ENCODE results near the gene C12orf57.

Gene C12orf57

DNA sequence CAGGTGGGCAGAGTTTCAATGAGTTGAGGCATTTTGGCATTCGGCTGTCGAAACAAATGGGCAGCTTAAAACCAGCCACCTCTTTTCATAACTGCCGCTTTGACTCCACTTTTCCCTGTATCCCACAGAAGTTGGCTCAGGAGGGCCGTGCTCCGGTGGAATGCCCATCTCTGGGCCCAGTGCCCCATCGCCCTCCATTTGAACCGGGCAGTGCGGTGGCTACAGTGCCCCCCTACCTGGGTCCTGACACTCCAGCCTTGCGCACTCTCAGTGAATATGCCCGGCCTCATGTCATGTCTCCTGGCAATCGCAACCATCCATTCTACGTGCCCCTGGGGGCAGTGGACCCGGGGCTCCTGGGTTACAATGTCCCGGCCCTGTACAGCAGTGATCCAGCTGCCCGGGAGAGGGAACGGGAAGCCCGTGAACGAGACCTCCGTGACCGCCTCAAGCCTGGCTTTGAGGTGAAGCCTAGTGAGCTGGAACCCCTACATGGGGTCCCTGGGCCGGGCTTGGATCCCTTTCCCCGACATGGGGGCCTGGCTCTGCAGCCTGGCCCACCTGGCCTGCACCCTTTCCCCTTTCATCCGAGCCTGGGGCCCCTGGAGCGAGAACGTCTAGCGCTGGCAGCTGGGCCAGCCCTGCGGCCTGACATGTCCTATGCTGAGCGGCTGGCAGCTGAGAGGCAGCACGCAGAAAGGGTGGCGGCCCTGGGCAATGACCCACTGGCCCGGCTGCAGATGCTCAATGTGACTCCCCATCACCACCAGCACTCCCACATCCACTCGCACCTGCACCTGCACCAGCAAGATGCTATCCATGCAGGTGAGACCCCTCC lies 5.2 kb upstream of the C12orf57 start:
- no peak for DNase-seq

DNA sequence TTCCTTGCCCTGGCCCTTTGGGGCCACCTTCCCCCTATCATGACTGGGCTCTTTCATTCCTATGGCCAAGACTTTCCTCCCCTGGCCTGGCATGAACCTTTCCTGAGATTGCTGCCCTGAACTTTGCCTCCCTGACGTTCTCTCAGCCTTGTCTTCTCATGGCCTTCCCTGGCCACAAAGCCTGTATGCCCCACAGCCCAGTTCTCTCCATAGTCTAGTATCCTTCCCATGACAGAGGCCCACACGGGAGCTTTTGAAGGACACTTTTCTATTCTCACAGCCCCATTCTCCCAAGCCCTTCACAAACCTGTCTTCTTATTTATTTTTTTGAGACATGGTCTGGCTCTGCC lies 4.7 kb upstream of the C12orf57 start:
- no peak for DNase-seq

DNA sequence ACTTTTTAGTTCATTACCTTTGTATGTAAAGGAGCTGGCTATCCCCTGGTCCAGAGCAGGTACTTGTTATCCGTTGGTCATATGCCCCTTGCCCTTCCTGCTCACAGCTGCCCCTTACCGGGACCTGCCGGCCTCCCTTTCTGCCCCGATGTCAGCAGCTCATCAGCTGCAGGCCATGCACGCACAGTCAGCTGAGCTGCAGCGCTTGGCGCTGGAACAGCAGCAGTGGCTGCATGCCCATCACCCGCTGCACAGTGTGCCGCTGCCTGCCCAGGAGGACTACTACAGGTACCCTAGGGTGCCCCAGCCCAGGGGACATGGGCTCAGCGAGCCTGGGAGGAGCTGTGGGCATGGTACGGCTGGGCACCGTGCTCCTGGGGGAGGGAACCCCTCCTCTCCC lies 2.6 kb upstream of the C12orf57 start:
- no peak for DNase-seq

DNA sequence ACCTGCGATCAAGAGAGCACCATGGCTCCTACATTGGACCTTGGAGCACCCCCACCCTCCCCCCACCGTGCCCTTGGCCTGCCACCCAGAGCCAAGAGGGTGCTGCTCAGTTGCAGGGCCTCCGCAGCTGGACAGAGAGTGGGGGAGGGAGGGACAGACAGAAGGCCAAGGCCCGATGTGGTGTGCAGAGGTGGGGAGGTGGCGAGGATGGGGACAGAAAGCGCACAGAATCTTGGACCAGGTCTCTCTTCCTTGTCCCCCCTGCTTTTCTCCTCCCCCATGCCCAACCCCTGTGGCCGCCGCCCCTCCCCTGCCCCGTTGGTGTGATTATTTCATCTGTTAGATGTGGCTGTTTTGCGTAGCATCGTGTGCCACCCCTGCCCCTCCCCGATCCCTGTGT lies 2.0 kb upstream of the C12orf57 start:
- no peak for DNase-seq

DNA sequence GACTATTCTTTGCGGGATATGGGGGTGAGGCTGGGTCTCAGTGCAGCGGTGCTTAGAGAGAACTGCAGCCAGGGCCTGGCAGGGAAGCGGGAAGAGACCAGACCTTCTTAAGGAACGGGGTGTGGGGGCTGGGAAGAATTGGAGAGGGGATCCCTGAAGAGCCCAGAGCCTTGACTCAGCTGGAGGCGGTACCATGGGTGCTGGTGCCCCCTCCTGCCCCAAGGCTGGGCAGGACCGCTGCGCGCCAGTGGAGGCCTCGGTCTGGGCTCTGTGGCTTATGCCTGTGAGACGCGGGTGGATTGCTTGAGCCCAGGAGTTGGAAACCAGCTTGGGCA lies 1.5 kb upstream of the C12orf57 start:
- DNase-seq, result no peak

DNA sequence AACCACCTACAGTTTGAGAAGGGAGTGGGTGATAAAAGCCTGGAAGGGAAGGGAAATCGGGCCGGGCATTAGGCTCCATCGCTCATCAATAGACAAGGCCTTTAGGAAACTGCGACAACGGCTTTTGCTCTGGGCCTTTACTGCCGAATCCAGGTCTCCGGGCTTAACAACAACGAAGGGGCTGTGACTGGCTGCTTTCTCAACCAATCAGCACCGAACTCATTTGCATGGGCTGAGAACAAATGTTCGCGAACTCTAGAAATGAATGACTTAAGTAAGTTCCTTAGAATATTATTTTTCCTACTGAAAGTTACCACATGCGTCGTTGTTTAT lies 467 bp upstream of the C12orf57 start:
- peak; percentile 85 for DNase-seq

DNA sequence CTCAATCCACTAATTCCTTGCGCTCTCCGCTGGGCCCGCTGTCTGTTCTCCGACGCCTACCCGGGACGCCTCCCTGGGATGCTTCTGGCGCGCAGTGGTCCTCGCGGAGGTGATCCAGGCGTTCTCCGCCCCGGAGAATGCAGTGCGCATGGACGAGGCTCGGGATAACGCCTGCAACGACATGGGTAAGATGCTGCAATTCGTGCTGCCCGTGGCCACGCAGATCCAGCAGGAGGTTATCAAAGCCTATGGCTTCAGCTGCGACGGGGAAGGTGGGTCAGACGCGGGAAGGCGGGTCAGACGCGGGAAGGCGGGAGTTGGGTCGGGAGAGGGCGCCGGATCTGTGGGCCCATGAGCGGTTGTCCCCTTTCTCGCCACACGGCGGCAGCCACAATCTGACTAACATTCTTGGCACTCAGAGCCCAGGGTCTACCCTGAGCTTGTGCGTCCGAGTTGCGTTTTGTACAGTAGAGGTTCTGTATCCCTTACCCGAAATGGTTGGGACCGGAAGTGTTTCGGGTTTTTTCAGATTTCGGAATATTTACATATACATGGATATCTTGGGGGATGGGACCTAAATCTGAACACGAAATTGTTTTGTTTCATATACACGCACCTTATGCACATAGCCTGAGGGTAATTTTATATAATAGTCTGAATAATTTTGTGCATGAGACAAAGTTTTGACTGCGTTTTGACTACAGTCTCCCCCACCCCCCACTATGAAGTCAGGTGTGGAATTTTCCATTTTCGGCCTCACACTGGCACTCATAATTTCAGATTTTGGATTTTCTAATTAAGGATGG lies 762 bp downstream of the C12orf57 start:
- peak; percentile 90 for DNase-seq

DNA sequence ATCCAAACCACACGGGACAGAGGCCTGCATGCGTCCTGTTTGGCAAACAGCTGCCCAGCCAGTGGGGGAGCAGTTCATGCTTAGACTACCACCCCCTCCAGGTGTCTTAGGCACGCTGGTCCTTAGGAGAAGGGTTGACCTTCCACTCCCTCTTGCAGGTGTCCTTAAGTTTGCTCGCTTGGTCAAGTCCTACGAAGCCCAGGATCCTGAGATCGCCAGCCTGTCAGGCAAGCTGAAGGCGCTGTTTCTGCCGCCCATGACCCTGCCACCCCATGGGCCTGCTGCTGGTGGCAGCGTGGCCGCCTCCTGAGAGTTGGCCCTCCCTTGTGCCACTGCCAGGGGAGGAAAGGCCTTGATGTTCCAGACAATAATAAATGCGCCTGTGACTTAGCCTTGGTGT lies 1.8 kb downstream of the C12orf57 start:
- no peak for DNase-seq

DNA sequence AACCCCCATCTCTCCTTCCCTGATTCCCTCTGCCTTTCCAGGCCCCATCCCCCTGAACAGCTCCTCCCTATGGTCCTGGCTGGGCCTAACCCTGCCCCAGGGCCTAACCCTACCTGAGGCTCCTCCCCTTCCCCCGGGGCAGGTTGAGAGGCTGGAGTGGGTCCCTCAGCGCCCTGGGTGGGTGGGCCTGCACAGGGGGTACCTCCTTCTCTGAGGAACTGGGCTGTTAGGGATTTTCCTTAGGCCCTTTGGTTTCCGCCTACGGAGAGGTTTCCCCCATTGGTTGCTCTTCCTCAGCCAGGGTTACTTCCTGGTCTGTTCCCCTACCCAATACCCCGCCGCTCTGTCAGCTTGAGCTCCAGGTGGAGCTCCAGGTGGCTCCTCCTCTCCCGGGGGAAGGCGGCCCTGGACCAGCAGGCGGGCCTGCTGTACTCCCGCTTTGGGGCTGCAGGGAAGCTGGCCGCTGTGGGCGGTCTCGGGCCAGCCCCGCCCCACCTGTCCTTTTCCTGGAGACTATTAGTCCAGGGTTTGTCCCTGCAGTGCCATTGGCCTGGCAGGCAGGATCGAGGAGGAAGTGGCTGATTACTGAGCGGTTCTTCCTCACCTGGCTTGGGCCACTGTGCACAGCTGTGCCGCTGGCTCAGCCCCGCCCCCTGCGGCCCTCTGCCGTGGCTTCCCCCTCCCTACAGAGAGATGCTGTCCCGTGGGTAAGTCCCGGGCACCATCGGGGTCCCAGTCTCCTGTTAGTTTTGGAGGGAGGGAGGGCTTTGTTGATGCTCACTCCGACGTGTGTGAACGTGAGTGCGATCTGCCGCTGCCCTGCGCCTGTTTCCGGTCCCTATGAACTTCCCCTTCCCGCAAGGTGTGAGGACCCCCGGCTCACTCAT lies 2.5 kb downstream of the C12orf57 start:
- peak; percentile 56 for DNase-seq

DNA sequence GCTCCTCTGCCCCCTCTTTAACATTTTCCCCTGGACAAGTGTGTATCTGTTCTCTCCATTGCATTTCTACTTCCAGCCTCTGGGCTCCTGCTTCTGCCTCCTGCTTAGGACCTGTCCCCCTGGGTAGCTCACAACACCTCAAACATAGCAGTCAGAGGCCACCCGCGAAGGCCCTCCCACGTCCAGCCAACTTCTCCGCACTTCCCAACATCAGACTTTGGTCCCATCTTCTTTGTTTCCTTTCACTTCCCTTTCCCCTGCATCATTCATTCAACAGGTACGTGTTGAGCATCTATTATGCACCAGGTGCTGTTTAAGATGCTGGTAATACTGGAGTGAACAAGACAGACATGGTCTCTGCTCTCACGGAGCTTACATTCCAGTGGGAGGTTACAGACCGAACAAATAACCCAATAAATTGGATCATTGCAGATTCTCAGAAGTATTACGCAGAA lies 3.1 kb downstream of the C12orf57 start:
- no peak for DNase-seq

DNA sequence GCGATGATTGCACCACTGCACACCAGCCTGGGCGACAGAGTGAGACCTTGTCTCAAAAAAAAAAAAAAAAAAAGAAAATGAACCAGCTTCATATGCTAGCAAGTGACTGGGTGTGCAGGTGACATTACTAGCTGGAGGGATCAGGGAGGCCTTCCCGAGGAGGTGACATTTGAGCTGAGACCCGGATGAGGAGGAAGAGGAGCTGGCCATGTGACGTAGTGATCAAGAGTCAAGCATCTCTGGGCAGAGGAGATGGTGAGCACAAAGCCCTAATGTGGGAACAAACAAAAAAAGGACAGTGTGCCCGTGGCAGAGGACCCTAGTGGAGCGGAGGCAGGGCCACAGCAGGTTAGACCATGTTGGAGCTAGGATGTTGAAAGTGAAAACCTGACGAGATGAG lies 3.8 kb downstream of the C12orf57 start:
- no peak for DNase-seq

DNA sequence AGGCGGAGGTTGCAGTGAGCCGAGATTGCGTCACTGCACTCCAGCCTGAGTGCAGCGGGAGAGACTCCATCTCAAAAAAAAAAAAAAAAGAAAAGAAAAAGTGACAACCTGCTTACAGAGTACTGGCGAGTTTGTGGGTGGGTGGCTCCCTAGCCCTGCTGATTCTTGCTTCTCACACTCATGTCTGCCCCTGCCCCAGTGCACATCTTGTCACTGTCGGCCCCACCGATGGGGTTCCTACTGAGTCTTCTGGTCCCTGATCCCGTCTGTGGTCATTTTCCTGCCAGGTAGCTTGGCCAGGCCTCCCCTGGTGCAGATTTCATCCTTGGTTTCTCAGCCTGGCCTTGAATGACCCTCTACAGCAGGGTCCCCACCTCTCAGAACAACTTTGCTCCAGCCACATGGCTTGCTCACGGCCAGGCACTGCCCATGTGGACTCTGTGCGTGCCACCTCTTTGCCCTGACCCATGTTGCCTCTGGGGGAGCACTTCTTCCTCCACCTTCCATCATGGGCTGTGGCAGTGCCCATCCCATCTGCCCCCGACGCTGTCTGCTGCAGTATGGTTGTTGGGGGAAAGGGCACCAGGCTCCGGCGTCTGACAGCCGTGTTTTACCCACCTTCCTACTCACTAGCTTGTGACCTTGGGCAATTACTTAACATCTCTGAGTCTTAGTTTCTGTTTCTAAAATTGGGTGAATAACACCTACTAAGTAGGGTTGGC lies 5.2 kb downstream of the C12orf57 start:
- DNase-seq, result no peak

DNA sequence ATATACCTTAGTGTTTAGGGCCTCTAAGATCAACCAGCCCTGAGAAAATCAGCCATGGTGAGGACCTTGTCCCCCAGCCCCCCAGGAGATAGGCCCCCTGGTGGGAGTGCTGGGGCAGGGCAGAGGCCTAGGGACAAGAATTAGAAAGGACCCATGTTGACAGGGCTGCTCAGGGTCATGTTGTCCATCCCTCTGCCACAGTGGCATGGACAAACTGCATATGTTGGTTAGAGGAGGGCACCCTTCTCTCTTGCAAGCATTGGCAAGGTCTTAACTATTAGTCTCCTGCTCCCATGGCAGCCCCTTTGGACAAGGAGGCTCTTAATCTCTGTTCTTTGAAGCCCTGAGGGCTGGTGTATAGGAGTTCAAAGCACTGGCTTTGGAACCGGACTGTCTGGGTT lies 6.6 kb downstream of the C12orf57 start:
- no peak for DNase-seq

DNA sequence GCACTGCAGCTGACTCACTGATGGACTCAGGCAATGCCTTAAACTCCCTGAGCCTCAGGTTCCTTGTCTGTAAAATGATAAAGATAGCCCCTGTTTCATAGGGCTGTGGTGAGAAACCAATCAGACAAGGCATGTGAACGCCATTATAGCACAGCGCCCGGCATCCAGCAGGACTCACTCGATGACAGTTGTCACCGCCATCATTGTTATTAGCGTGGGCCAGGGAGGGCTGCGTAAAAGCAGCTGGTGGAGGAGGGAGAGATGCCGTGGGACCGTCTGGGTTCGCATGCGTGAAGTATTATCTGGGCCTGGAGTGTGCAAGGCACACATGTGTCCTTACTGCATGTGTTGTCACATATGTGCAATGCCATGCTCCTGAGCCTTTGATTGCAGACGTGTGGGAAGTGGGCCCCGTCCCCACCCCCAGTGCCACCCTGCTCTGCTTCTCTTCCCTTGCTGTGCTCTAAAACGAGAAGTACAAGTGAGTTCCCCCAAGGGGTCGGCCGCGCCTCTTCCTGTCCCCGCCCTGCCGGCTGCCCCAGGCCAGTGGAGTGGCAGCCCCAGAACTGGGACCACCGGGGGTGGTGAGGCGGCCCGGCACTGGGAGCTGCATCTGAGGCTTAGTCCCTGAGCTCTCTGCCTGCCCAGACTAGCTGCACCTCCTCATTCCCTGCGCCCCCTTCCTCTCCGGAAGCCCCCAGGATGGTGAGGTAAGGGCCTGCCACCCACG lies 7.2 kb downstream of the C12orf57 start, which contains the start of gene PTPN6:
Gene PTPN6, plus strand, starts transcription at position 546 of the 730 bp plus-strand sequence. Its CDS starts 157 bp downstream, at position 703.
- peak; percentile 62 for DNase-seq

DNA sequence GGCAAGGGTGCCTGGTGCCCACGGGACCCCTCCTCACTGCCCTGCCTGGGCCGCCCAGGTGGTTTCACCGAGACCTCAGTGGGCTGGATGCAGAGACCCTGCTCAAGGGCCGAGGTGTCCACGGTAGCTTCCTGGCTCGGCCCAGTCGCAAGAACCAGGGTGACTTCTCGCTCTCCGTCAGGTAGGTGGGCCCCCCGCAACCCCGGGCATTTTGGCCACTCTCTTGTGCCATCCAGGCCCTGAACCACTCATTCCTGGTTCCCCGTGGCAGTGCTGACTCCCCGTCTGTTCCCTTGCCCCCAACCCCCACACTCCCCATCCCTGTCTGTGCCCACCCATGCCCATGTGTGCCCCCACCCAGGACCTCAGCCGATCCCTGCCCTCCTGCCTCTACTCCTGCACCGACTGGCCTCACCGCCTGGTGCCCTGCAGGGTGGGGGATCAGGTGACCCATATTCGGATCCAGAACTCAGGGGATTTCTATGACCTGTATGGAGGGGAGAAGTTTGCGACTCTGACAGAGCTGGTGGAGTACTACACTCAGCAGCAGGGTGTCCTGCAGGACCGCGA lies 7.8 kb downstream of the C12orf57 start:
- DNase-seq, result no peak

DNA sequence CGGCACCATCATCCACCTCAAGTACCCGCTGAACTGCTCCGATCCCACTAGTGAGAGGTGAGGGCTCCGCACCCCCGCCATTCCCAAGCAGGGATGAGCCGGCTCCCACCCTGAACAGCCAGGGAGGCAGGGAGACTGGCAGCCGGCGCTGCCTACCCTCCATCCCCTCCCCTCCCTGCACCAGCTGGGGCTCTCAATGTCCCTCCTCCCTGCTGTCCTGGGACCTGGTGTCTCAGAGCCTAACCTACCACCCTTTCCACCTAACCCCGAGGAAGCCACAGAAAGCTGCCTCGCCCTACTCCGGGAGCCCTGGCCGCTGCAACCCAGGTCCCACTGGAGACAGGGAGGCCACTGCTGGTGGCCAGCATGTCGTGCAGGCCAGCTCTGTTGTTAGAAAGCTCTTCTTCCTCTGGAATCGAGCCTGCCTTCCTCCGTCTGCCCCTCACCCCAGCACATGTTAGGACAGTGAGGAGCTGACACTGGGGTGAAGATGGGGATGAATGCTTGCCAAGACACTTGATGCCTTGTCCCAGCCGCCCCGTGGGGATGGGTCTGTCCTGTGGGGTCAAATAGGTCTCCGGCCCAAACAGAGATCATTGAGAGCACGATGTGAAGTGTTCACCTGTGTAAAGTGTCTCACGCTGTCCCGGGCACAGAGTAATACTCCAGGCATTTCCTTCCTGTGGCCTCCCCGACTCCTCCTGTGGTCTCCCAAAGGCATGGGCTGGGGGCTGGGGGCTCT lies 8.5 kb downstream of the C12orf57 start:
- DNase-seq, result no peak

DNA sequence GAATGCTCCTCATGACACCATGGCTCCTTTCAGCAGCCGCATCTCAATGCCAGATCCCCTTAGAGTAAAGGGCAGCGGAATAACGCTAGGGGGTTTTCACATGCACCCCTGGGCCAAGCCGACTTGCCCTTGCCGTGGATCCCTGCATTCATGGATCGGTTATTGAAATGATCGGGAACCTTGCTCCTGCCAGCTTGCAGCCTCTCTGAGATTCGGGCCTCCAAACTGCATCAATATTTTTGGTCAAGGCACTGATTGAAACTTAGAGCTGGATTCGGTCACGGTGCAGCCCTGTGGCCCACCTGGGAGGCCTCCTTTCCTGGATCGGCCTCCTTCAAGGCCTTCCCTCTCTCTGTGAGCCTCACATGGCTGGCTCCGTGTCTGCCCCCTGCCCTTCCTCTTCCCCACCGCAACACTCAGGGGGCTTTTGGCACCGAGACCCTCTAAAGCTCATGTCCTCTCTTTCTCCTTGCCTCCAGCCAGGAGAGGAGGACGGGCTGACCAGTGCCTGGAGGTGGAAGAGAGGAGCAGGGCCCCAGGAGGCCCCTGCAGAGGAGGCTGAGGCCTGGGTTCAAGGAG lies 9.1 kb downstream of the C12orf57 start:
- no peak for DNase-seq

DNA sequence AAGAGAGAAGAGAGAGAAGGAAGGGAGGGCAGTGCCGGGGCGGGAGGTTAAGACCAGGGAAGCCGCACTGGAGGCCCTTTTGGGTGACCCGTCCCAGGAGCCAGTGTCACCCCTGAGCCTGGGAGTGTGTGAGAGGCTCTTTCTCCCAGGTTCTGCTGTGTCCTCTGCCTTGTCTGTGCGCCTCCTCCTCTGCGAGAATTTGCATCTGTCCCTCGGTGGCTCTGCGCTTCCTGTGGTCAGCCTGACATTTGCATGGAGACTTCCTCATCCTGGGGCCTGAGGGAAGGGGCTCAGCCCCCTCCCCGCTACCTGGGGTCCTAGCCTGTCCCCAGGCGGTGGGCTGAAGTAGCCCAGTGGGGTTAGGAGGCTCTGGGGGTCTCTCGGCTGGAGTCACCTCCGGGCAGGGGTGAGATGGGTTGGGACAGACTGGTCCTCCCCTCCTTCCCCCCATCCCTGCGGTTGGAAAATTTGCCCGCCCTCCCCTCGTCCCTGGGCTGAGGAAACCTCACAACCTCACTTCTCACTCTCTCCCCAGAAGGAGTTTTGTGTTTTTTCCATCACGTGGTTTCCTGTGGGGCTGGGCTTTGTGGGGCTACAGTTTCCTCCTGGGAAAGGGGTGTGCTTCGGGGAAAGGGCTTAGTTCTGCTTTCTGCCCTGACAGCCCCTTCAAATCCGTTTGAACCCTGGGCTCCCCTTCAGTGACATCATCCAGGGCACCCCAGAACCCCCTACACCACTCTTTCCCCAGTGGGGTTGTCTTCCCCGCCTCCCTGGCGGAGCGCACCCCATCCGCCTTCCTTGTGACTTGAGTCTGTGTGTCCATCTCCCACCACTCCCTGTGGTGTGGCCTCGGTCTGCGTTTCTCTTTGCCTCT lies 9.9 kb downstream of the C12orf57 start:
- peak; percentile 85 for DNase-seq

DNA sequence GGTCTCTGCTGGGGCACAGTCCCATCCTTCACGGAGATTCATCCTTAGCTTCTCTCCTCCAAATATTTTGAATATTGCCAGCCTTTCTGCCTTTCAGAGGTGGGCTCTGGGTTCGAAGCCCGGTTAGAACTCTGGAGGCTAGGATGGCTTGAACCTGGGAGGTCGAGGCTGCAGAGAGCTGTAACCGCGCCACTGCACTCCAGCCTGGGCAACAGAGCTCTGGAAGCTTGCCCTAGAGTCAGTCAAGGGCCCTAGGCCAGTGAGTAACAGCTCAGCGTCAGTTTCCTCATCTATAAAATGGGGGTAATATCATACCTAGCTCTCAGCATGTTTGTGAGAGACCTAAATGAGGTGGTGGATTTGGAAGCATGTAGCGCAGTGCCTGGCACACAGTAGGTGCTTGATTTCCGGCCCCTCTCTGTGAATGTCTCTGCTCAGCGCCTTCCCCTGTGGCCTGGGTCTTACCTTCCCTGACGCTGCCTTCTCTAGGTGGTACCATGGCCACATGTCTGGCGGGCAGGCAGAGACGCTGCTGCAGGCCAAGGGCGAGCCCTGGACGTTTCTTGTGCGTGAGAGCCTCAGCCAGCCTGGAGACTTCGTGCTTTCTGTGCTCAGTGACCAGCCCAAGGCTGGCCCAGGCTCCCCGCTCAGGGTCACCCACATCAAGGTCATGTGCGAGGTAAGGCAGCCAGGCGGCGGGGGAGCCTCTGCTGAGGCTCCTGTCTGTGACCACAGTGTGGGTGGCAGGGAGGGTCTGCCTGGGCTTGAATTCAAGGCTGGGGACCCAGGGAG lies 10.7 kb downstream of the C12orf57 start:
- DNase-seq, result no peak

Measured in stimulated activated CD4-positive, alpha-beta T cell treated with anti-CD3 and anti-CD28 coated beads, Interleukin-4, amount 100 ng/mL, for 24 hours (primary cell).